ENCODE data around the gene DOCK4. TPM values are rescaled to one million over a fixed set of nuclear protein-coding genes. Genes with fewer than 3 reads are reported as not detected.
"Not testable (repeated sequence)": the region's sequence is repeated elsewhere in the genome, so short reads cannot be mapped to it uniquely, and the experiment has no call there.

Gene DOCK4
- total and polyA plus RNA-seq, 2 donors from 2014 or later, result 3.2 to 38.9 TPM

DNA sequence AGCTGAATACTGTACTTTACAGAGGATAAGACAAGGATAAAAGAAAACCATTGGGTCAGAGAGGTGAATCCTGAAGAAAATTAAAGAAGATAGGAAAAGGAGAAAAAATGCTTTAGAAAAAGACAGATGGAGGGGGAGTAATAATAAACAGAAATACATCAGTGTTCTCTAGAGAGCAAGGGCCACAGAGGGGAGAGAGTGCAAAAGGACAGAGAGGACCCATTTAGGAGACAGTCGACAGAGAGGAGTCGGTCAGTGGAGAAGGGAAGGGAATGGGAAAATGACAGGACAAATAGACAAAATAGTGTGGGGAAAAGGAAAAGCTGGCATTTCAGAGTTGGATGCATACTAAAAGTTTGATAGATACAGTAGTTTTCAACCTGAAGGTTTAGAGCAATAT, 287.0 kb downstream of the DOCK4 start:
- no peak overlapping the region for H3K27ac ChIP-seq (ENCODE audit: low read depth in 2 of 2, low read length in 2 of 2)
- FAIRE-seq, result no peak
- TF ChIP-seq, protein P1, sequence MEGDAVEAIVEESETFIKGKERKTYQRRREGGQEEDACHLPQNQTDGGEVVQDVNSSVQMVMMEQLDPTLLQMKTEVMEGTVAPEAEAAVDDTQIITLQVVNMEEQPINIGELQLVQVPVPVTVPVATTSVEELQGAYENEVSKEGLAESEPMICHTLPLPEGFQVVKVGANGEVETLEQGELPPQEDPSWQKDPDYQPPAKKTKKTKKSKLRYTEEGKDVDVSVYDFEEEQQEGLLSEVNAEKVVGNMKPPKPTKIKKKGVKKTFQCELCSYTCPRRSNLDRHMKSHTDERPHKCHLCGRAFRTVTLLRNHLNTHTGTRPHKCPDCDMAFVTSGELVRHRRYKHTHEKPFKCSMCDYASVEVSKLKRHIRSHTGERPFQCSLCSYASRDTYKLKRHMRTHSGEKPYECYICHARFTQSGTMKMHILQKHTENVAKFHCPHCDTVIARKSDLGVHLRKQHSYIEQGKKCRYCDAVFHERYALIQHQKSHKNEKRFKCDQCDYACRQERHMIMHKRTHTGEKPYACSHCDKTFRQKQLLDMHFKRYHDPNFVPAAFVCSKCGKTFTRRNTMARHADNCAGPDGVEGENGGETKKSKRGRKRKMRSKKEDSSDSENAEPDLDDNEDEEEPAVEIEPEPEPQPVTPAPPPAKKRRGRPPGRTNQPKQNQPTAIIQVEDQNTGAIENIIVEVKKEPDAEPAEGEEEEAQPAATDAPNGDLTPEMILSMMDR (IDR thresholded peaks at IDR 0.05; ENCODE audit: borderline replicate concordance, extremely low read depth, insufficient read depth), result no peak
- no peaks in the 10 kb centered on the region for H3K9me3 ChIP-seq (ENCODE audit: control insufficient read depth in 2 of 3, insufficient read depth in 1 of 3, low read length in 3 of 3)
- no peaks in the 10 kb centered on the region for H3K4me1 ChIP-seq (ENCODE audit: control insufficient read depth in 2 of 3, insufficient read depth in 2 of 3, low read depth in 1 of 3, low read length in 3 of 3)
- H3K27me3 ChIP-seq (ENCODE audit: control insufficient read depth, insufficient read depth, low read length), result no peaks in the 10 kb centered on the region
- DNase-seq, result no peak
- intact Hi-C loops (cut with DNase I), result no loop called here
- no peaks in the 10 kb centered on the region for H3K36me3 ChIP-seq (ENCODE audit: control insufficient read depth in 2 of 3, insufficient read depth in 3 of 3, low read length in 3 of 3)
- no peak overlapping the region for H3K9ac ChIP-seq (ENCODE audit: low read length in 3 of 3)
- H3K4me3 ChIP-seq (ENCODE audit: low read length in 3 of 3), result no peak overlapping the region

DNA sequence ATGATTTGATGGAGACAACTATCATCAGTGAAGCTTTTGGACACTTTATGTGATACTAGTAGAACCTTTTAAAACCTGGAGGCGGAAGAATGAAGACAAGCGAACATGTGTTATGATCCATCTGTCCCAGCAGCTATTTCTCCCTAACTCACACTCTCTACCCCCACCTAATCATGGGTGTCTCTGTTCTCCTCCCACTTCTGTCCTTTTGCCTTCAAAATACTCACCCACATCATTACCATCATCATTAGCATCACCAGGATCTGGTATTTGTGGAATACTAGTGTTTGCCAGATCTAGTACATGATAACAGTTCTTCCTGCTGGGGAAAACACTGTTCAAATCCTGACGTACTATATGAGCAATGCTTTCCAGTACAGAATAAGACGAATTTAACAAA, 287.7 kb downstream of the DOCK4 start:
- intact Hi-C loops (cut with DNase I), result no loop called here
- H3K36me3 ChIP-seq (ENCODE audit: control insufficient read depth in 2 of 3, insufficient read depth in 3 of 3, low read length in 3 of 3), result no peaks in the 10 kb centered on the region
- H3K9ac ChIP-seq (ENCODE audit: low read length in 3 of 3), result no peak overlapping the region
- H3K4me3 ChIP-seq (ENCODE audit: low read length in 3 of 3), result no peak overlapping the region
- DNase-seq, result no peak
- no peaks in the 10 kb centered on the region for H3K27me3 ChIP-seq (ENCODE audit: control insufficient read depth, insufficient read depth, low read length)
- H3K27ac ChIP-seq (ENCODE audit: low read depth in 2 of 2, low read length in 2 of 2), result no peak overlapping the region
- TF ChIP-seq, protein P1 (IDR thresholded peaks at IDR 0.05; ENCODE audit: borderline replicate concordance, extremely low read depth, insufficient read depth), result no peak
- no peak for FAIRE-seq
- no peaks in the 10 kb centered on the region for H3K9me3 ChIP-seq (ENCODE audit: control insufficient read depth in 2 of 3, insufficient read depth in 1 of 3, low read length in 3 of 3)
- H3K4me1 ChIP-seq (ENCODE audit: control insufficient read depth in 2 of 3, insufficient read depth in 2 of 3, low read depth in 1 of 3, low read length in 3 of 3), result no peaks in the 10 kb centered on the region

DNA sequence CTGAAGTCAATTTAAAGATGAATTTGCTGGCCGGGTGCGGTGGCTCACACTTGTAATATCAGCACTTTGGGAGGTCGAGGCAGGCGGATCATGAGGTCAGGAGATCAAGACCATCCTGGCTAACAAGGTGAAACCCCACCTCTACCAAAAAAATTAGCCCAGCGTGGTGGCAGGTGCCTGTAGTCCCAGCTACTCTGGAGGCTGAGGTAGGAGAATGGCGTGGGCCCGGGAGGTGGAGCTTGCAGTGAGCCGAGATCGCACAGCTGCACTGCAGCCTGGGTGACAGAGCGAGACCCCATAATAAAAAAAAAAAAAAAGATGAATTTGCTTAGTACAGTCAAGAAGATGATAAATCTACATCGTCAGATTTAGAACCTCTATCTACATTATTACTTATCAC, 288.8 kb downstream of the DOCK4 start:
- H3K4me3 ChIP-seq (ENCODE audit: low read length in 3 of 3); H3K9me3 ChIP-seq (ENCODE audit: control insufficient read depth in 2 of 3, insufficient read depth in 1 of 3, low read length in 3 of 3); intact Hi-C loops (cut with DNase I); H3K27ac ChIP-seq (ENCODE audit: low read depth in 2 of 2, low read length in 2 of 2); H3K4me1 ChIP-seq (ENCODE audit: control insufficient read depth in 2 of 3, insufficient read depth in 2 of 3, low read depth in 1 of 3, low read length in 3 of 3); H3K9ac ChIP-seq (ENCODE audit: low read length in 3 of 3); H3K27me3 ChIP-seq (ENCODE audit: control insufficient read depth, insufficient read depth, low read length); FAIRE-seq; DNase-seq; H3K36me3 ChIP-seq (ENCODE audit: control insufficient read depth in 2 of 3, insufficient read depth in 3 of 3, low read length in 3 of 3): not testable (repeated sequence)

DNA sequence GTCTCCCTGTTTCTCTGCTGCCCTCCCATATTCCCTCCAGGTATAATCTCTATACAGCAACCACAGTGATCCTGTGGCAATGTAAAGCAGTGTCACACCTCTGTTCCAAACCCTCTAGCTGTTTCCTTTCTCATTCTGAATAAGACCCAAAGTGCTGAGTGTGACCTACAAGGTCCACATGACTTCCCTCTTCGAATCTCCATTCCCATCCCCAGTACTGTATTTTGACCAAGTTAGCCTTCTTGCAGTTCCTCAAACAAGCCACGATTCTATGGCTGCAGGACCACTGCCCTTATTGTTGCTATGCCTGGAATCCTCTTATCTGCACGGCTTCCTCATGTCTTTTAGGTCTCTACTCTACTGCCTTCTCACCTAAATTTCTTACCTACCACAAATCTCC, 291.9 kb downstream of the DOCK4 start:
- Histone ChIP-seq H3K36me3 (ENCODE audit: control insufficient read depth in 2 of 3, insufficient read depth in 3 of 3, low read length in 3 of 3) (no peaks in the 10 kb centered on the region), H3K27ac (ENCODE audit: low read depth in 2 of 2, low read length in 2 of 2) (no peak overlapping the region), H3K27me3 (ENCODE audit: control insufficient read depth, insufficient read depth, low read length) (no peaks in the 10 kb centered on the region), H3K4me1 (ENCODE audit: control insufficient read depth in 2 of 3, insufficient read depth in 2 of 3, low read depth in 1 of 3, low read length in 3 of 3) (no peaks in the 10 kb centered on the region), H3K9ac (ENCODE audit: low read length in 3 of 3) (no peak overlapping the region), H3K4me3 (ENCODE audit: low read length in 3 of 3) (no peak overlapping the region), H3K9me3 (ENCODE audit: control insufficient read depth in 2 of 3, insufficient read depth in 1 of 3, low read length in 3 of 3) (no peaks in the 10 kb centered on the region)
- DNase-seq (no peak), FAIRE-seq (no peak)
- intact Hi-C loops (cut with DNase I), result no loop called here
- TF ChIP-seq, protein P1 (IDR thresholded peaks at IDR 0.05; ENCODE audit: borderline replicate concordance, extremely low read depth, insufficient read depth), result no peak

Measured in kidney (tissue), 14 donors.